K562 treated with DMSO at 1 percent for 4 hours (cell line): ENCODE results near the gene TDRD15. TPM values are rescaled to one million over a fixed set of nuclear protein-coding genes. Genes with fewer than 3 reads are reported as not detected.

ENCODE experiments used
- total RNA-seq: library from RNA; unstranded; fragments of 300-600 nt; gene quantifications from 2 replicates; pipeline ENCODE4 v1.2.3, GENCODE V29; 2022; ENCODE audit not compliant: insufficient read depth

Gene TDRD15
- 0.16 TPM in 1 of 2 replicates, not detected in the other for total RNA-seq

DNA sequence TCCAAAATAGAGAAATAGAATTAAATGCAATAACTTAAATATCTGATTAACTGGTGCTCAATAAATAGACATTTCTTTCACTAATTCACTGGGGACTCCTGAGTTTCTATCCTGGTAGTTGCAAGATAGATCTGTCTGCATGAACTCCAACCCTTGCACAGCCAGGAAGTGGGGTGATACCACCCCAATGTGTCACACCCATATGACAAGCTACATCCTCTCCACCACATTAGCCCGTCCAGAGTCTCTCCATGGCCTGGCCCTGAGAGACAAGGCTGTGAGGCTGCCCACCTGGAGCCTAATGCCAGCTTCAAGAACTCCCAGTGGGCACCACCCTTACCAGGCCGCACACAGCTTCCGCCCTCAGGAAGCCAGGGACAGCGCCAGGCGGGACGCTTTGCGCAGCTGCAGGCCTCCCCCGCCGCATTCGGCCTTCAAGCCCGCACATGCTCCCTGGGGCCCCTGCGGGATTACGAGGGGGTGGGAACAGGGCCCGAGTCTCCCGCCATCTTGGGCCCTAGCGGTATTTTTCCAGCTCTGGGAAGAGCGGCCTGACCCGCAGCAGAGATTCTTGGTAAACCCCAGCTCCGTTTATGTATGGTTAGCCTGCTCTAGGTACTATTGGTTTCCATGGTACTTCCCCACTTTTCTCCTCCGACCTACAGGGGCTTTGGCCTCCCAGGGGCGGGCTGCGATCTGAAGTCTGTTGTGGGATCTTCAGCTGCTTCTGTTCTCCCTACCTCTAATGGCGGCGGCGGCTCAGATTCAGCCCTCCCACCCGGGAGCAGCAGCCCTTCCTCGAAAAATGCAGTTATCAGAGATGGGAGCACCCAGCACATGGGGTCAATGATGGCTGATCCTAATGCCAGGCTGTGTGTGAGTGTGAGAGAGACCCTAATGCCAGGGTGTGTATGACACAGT lies at the start of gene TDRD15:
TDRD15 (plus strand) TSS at position 496 of the 921 bp plus-strand sequence. CDS start 13,500 bp downstream, outside the sequence.

Other genes with a start within 250 kb of the TDRD15 start
- gene APOB, start 79.9 kb upstream of the TDRD15 start, total RNA-seq = not detected in 2 replicates